GM21423 (cell line): ENCODE results near the gene PLEKHA3.

Source experiments
- ATAC-seq: cut with Tn5 transposase; IDR thresholded peaks from one replicate; pipeline ENCODE4 v1.9.1; 2021; ENCODE audit warnings: mild to moderate bottlenecking, moderate library complexity; ENCODE audit not compliant: unreplicated experiment

Gene PLEKHA3

GRCh38 chr2:178478439-178479274, 1.6 kb upstream of the PLEKHA3 start, which contains the start of gene FKBP7:
FKBP7 (minus strand) TSS chr2:178478600; CDS start chr2:178478499, 101 bp downstream.
- peak; percentile 42 for ATAC-seq

GRCh38 chr2:178479275-178479616, 1.0 kb upstream of the PLEKHA3 start:
- no peak for ATAC-seq

GRCh38 chr2:178479758-178480226, 465 bp upstream of the PLEKHA3 start:
- no peak for ATAC-seq

- ATAC-seq, result peak; percentile 27
Measured at GRCh38 chr2:178482437-178482836, 2.2 kb downstream of the PLEKHA3 start.

- no peak for ATAC-seq
Measured at GRCh38 chr2:178484245-178485041, 4.2 kb downstream of the PLEKHA3 start.

GRCh38 chr2:178485356-178485755, 5.1 kb downstream of the PLEKHA3 start:
- no peak for ATAC-seq

GRCh38 chr2:178491612-178492011, 11.4 kb downstream of the PLEKHA3 start:
- no peak for ATAC-seq

- ATAC-seq, result no peak
Measured at GRCh38 chr2:178496049-178496448, 15.8 kb downstream of the PLEKHA3 start.

- ATAC-seq, result peak; percentile 63
Measured at GRCh38 chr2:178498137-178498536, 17.9 kb downstream of the PLEKHA3 start.

- no peak for ATAC-seq
Measured at GRCh38 chr2:178499640-178500039, 19.4 kb downstream of the PLEKHA3 start.

- no peak for ATAC-seq
Measured at GRCh38 chr2:178502751-178503150, 22.5 kb downstream of the PLEKHA3 start.

GRCh38 chr2:178506101-178506500, 25.8 kb downstream of the PLEKHA3 start:
- no peak for ATAC-seq

GRCh38 chr2:178506524-178506923, 26.3 kb downstream of the PLEKHA3 start:
- ATAC-seq, result no peak

- no peak for ATAC-seq
Measured at GRCh38 chr2:178506949-178507348, 26.7 kb downstream of the PLEKHA3 start.

GRCh38 chr2:178508646-178509045, 28.4 kb downstream of the PLEKHA3 start:
- ATAC-seq, result no peak

- ATAC-seq, result no peak
Measured at GRCh38 chr2:178510384-178510783, 30.1 kb downstream of the PLEKHA3 start.

GRCh38 chr2:178512484-178512883, 32.2 kb downstream of the PLEKHA3 start:
- no peak for ATAC-seq

GRCh38 chr2:178513876-178514275, 33.6 kb downstream of the PLEKHA3 start:
- ATAC-seq, result no peak

- peak; percentile 65 for ATAC-seq
Measured at GRCh38 chr2:178514664-178515063, 34.4 kb downstream of the PLEKHA3 start.

- no peak for ATAC-seq
Measured at GRCh38 chr2:178517496-178517895, 37.2 kb downstream of the PLEKHA3 start.

GRCh38 chr2:178521304-178522150, 41.3 kb downstream of the PLEKHA3 start:
- ATAC-seq, result no peak
